MV-4-11 (cell line): ENCODE results near the gene RAB4B.
"Not testable (repeated sequence)": the region's sequence is repeated elsewhere in the genome, so short reads cannot be mapped to it uniquely, and the experiment has no call there.

Experiments
- DNase-seq: peaks from one replicate; lab custom pipeline; 2025; lab: John Stamatoyannopoulos, UW

RAB4B gene

DNA sequence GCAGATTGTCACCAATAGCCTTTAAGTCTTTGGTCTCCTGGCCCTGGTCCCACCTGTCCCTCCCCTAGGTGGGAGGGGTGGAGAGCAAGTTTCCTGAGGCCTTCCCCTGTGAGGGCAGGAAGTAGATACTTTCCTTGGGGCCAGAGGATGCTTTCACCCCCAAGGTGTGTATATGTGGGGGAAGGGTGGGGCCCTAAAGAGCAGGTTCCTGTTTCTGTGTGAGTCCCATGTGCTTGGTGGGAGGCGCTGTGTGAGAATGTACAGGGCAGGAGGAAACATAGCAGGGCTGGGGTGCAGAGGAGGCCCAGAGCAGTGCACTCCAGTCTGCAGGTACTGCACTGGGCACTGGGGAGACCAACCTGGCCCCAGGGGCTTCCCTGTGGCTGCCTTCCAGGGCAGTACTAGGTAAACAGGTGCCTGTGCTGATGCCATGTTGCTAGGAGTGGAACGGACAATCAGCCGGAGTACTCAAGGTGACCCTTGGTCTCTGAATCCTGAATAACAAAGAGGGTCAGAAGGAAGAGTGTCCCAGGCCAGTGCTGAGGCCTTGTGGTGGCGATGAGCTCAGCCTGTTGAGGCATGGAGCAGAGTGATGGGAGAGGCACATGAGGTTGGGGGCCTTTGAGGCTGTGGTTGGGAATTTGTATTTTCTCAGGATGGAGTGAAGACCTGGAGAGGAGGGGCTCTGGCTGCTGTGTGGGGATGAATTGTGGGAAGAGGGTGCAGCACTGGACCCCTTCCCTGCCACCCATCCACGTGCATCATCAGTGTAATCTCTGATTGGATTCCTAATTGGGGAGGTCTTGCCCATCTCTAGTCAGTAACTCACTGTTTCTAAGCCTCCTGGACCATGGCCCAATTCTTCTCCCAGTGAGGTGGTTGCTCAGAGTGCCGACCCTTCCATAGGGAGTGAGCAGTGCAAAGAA is 26.1 kb downstream of the RAB4B start:
- DNase-seq: no peak

DNA sequence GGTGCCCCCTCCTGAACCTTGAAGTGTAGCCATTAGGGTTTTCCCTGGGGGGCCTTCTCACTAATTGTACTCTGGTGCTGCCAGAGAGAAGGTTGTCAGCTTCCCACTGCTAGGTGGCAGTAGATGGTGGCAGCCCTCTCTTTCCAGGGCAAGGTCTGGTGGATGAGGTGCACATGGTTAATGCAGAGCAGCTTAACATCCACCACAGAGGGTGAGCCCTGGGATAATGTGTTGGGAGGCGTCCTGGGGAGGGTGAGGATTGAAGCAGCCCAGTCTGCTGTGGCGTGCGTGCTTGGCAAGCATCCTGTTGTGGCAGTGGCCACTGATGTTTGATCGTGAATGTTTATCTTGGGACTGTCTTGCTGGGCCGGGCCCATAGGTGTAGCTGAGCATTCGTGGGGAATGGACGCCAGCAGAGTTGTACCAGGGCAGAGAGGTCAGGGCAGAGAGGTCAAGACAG is 26.8 kb downstream of the RAB4B start:
- DNase-seq: no peak

DNA sequence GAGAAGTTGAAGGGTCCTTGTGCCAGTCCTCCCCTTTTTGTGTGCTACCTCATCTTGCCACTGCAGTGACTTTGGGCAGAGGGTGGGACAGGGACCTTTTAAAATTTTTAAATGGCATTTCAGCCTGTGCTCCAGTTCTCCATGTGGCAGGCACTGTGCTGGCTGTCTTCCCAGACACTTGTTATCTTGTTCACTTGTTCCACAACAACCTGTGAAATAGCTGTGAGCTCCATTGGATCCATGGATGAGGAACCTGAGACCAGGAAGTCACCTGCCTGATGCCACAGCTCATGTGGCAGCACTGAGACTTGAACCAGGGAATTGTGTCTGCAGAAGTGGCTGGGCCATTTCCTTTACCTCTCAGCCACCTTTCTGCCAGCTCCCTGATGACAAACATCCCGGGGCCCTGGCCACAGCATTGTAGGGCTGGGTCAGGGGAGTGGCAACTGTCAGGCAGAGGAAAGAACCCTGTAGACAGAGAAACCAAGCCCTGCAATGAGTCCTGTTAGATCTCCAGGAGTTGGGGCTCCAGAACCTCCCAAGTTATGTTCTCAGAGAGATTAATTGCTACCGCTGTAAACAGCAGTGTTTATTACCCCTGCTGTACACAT is 27.3 kb downstream of the RAB4B start:
- DNase-seq: no peak

DNA sequence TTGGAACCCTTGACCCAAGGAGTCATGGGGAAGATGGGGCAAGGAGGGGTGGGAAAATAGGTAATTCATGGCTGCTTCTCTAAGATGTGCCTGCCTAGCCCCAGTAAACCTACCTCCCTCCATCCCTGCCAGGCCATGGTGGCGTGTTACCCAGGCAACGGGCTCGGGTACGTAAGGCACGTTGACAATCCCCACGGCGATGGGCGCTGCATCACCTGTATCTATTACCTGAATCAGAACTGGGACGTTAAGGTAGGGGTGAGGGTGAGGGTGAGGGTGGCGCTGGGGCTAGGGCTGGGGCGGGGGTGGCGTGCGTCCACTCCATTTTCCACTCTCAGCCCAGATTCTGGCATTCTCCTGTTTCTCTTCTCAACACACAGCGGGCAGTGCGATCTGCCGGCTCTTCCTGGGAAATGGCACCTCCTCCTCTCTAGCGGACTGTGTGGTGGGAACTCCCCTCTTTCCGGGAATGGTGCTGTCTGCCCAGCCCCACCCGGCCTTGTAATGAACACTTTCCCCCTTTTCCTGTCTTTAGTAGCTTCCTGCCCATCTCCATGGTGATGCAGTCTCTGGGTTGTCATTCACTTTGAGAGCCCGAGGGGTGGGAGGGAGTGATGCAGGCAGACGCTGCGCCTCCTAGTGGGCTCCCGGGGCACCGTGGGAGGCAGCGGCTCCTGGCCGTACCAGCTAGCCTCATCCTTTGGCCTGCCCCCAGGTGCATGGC is 28.5 kb downstream of the RAB4B start:
- DNase-seq: peak; percentile 66

DNA sequence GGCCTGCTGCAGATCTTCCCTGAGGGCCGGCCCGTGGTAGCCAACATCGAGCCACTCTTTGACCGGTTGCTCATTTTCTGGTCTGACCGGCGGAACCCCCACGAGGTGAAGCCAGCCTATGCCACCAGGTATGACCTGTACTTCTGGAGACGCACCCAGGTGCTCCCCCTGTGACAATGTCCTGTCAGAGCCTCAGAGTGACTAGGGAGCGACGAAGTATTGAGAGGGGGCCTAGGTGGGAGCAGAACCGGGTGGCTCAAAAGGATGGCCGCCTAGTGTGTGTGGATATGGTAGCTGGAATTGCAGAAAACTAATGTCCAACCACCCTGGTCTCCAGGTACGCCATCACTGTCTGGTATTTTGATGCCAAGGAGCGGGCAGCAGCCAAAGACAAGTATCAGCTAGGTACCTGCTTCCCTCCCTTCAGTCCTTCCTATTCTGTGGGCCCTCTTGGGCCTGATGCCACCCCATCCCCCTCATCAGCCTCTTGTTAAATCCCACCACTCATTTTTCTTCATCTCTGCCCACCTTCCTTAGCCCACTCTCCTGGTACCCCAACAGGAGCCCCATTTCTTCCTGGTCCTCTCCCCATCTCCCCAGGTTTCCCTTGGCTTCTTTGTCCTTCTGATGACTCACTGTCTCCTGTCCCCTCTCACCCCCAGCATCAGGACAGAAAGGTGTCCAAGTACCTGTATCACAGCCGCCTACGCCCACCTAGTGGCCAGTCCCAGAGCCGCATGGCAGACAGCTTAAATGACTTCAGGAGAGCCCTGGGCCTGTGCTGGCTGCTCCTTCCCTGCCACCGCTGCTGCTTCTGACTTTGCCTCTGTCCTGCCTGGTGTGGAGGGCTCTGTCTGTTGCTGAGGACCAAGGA is 29.3 kb downstream of the RAB4B start:
- no peak for DNase-seq

DNA sequence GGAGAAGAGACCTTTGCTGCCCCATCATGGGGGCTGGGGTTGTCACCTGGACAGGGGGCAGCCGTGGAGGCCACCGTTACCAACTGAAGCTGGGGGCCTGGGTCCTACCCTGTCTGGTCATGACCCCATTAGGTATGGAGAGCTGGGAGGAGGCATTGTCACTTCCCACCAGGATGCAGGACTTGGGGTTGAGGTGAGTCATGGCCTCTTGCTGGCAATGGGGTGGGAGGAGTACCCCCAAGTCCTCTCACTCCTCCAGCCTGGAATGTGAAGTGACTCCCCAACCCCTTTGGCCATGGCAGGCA is 29.9 kb downstream of the RAB4B start:
- no peak for DNase-seq

DNA sequence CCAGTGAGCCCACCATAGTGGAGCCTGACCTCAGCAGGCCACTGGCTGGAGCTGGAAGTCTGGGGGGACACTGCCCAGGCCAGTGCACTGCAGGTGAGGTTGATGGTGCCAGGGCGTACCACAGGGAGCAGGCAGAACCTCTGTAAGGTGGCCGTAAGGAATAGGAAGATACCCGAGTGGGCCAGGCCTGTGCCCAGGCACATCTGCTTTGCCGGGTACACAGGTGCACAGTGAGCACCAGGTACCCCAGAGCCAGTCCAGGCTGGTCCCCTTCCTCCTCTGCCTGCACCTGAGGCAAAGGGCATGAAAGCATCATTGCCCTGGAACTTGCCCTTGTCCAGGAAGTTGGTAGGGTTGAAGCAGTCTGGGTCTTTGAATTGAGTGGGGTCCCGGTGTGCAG is 30.4 kb downstream of the RAB4B start:
- no peak for DNase-seq

DNA sequence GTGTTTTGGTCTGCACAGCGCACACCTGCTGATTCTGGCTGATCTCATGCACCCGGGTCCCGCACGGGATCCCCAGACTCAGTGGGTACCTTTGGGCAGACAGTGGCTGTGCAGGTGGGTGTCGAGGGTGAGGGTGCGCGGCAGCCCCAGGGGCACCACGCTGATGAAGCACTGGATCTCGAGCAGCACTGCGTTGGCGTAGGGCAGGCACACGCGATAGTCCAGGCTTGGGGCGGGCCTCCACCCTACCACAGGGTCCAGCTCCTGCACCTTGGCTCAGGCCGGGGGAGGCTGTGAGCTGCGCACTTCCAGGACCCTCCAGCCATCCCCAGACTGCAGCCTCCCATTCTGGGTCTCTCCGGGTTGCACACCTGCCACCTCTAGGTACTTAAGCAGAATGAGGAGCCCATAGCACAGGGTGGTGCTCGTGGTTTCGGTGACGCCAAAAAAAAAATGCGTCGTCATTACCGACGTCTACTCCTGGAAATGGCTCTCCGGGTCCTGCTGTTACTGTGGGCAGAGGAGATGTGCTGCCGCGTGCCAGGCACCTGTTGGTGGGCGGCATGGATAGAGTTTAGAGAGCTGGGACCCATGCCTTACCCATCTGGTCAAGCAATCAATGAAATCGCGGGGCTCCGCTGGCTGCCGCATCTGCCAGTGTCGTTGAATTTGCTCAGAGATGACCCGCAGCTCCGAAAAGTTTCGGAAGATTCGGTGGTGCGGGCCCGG is 31.5 kb downstream of the RAB4B start:
- no peak for DNase-seq

DNA sequence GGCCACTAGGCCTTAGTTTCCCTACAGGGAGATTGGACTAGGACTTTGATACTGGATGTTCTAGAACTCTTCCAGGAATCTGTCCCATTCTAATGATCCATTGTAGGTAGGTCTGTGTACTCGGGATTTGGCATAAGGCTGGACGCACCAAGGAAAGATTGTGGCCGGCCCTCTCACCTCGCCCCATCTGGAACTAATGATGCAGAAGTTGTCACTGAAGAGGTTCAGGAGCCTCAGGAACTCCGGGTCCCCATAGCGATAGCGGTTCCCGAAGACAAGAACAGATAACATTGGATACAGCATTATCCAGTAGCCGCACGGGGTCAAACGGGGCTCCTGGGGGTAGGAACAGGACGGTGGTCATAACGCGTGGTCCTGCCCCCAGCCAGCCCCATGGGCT is 32.1 kb downstream of the RAB4B start:
- no peak for DNase-seq

DNA sequence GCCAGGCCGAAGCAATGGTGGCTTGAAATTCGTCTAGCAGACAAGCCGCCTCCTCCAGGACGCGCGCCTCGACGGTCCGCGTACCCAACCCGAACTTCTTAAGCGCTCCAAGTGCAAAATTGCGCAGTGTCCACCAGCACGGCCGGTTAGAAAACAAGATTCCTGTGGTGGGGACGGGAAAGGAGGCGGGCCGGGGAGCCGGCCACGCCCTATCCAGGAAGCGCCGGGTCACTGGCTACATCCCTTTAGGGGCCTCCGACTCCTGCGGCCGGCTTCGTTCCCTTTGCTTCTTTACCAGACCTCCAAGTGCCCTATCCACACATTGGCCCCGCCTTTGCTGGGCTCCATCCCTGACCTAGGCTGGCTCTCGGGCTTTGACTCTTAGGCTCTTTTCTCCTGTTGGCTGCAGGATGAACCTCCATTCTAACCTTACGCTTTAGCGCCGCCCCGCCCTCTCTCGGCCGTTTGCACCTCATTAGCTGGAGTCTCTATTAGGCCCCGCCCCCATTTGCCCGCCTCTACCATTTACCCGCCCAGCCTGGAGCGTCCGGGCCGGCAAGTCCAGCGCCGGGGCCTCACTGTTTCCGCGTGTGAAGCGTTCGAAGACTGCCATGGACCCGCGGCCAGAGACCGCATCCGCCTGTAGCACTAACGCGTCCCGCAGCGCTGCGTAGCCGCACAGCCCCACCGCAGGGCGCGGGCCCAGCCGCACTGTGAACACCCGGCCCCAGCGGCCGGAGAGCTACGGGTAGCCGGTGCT is 32.8 kb downstream of the RAB4B start:
- DNase-seq: peak; percentile 96

DNA sequence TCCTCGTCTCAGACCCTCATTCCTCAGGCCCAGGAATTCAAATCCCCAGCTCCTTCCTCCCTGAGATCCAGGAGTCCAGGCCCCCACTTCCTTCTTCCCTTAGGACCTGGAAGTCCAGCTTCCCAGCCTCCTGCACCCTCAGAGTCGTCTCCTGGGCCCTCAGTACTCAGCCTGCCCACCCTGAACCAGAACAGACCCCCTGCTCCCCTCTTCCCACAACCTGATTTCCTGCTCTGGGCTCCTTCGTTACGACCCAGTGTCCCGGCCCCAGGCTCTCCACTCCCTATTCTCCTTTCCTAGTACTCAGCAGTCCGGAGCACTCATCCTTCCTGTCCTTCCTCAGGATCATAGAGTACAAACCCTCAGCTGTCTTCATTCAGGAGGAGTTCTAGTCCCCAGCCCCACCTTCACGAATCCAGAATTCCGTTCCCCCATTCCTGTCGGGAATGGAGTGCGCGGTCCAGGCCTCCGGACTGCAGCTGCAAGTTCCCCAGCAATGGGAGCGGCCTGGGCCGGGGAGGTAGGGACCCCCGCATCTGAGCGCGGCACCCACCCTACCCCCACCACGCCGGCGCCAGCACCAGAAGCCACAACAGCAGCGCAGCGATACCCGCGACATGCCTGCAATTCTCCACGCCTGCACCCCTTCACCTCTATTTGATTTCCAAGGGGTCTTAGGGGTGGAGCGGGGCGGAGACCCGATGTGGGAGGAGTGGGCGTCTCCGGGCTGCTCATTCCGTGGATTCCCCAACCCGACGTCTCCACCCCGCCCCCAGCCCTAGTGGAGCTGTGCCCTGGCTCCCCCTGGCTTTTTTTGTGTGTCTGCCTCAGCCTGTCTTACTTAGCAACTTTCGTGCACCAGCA is 33.7 kb downstream of the RAB4B start:
- peak; percentile 45 for DNase-seq

DNA sequence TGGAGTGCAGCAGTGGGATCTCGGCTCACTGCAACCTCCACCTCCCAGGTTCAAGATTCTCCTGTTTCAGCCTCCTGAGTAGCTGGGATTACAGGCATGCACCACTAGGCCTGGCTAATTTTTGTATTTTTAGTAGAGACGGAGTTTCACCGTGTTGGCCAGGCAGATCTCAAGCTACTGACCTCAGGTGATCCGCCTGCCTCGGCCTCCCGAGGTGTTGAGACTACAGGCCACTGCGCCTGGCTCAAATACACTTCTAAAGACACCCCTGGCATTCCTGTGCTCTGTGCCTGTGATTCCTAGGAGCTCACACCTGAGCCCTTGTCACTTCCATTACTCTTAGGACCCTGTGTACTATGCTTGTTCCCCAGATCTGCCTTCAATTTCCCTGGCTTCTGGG is 34.5 kb downstream of the RAB4B start:
- not testable (repeated sequence) for DNase-seq

DNA sequence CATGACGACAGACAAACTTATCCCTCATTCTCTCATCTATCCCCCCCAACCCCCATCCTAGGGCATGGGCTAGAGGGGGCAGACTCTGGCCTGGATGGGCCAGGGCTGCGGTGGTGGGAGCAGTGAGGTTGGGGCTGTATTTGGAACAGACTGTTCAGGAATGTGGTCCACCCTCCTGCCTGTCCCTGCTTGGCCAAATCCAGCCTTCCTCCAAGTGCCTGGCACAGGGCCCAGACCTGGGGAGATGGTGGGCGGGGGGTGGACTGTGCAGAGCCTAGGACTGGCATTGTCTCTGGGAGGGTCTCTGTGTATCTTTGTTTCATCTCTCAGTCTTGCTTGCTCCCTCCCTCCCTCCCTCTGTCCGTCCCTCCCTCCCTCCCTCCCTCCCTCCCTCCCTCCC is 35.1 kb downstream of the RAB4B start:
- DNase-seq: no peak

DNA sequence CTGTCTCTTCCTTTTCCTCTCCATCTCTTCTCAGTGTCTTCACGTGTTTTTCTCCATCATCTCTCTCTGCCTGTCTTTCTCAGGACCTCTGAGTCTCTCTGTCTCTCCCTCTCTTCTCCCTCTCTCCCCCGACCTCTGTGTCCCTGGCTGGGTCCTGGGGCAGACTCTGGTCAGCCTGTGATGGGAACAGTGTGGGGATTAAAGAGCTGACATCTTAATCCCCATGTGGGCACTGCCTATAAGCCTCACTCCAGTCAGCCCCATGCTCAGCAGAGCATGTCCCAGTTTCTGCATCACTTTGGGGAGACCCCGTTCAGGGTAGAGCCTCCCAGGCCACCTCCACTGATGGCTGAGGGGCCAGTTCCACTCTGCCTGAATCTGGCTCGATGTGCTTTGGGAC is 37.2 kb downstream of the RAB4B start:
- DNase-seq: no peak

DNA sequence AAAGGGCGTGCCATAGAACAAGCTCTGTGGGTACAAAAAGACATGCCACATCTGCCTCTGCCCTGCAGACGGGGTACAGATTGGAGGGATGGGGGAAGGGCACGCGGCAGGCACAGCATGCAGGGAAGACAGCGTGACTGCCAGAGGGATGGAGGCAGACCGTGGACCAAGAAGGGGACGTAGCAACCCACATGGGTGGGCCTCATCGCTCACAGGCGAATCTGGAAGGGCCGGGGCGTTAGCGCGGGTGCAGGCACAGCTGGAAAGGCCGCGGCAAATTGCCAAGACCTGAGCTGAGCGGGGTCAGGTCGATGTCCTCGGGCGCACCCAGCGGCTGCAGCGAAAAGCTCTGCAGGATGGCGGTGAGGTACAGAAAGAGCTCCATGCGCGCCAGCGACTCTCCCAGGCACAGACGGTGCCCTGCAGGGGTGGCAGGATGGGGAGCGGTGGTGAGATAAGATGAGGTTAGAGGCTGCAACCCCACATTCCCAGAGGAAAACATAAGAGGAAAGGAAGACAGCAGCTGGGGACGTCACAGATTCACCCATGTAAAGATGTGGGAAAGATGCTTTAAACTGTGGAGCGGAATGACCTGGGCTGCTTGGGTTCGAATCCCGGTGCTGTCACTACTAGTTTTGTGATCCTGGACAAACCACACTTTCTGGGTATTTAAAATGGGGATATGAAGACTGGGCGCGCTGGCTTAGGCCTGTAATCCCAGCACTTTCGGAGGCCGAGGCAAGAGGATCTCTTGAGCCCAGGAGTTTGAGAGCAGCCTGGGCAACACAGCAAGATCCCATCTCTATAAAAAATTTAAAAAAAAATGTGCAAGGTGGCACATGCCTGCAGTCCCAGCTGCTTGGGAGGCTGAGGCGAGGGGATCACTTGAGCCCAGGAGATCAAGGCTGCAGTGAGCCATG is 40.7 kb downstream of the RAB4B start:
- DNase-seq: peak; percentile 62

DNA sequence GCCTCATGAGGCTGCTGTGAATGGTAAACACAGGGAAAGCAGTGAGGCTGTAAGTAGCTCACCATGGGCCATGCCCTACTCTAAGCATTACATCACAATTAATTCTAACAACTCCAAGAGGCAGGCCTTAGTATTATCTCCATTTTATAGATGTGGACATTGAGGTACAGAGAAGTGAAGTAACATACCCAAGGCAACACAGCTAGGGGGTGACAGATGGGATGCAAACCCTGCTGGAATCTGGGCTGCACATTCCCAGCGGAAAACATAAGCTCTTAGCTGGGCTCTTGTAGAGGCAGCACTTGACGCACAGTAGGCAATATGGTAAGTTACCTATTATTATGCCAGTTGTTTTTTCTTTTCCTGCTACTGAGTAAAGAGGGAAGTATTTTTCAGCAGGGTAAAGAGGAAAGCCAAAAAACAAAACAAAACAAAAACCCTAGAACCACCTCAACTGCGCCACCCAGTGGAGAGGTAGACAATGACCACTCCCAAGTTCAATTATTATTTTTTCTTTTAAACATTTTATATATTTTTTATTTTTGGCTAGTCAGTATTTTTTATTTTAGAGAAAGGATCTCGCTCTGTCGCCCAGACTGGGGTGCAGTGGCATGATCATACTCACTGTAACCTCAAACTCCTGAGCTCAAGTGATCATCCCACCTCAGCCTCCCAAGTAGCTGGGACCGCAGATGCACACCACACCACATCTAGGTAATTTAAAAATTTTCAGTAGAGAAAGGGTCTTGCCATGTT is 41.6 kb downstream of the RAB4B start:
- peak; percentile 63 for DNase-seq

DNA sequence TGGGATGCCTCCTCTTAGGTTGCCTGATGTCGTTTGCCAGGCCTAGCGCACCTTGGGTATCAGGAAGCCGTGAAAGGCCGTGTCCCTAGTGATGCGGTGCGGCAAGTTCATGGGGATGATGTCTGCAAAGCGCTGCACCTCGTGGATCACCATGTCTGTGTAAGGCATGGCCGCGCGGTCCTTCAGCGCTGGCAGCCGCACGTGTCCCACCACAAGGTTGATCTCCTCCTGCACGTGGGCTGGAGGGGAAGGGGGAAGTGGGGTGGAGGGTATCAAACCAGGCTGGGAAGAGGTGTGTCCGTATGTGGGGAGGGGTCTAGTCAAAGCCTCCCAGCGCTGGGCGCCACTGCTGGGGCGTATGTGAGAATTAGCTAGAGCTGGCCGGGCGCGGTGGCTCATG is 44.1 kb downstream of the RAB4B start:
- DNase-seq: no peak
